ENCODE data around the gene CAMTA1. TPM values are rescaled to one million over a fixed set of nuclear protein-coding genes. Genes with fewer than 3 reads are reported as not detected.

Gene CAMTA1
- total and polyA plus RNA-seq, 12 donors = 123 to 265 (median 142) TPM

- H3K27me3 ChIP-seq = no peaks in the 10 kb centered on the region
- H3K4me1 ChIP-seq = peaks cover 0 to 18% (median 10%) of the 10 kb centered on the region in 9 donors
- intact Hi-C loops (cut with DNase I) = no loop called here
- H3K36me3 ChIP-seq = no peaks in the 10 kb centered on the region
- TF ChIP-seq CTCF (IDR thresholded peaks at IDR 0.05) = no peak
- no peaks in the 10 kb centered on the region for H3K9me3 ChIP-seq
- peak overlapping the region in 4 of 10 donors; percentile 34 to 82 (median 62) for H3K27ac ChIP-seq
- no peak for ATAC-seq
- WGBS, 2 donors = 83 to 86% methylated on average over 12 of the region's 12 CpGs
- DNase-seq = no peak
- no peak overlapping the region for H3K4me3 ChIP-seq
Observed at GRCh38 chr1:7477593-7477992, 692.3 kb downstream of the CAMTA1 start.

- WGBS, 2 donors = 40 to 49% methylated on average over 13 of the region's 13 CpGs
- H3K4me3 ChIP-seq = no peak overlapping the region
- H3K27me3 ChIP-seq = no peaks in the 10 kb centered on the region
- H3K36me3 ChIP-seq = no peaks in the 10 kb centered on the region
- ATAC-seq (peak in 1 of 8 donors; percentile 14), DNase-seq (no peak)
- H3K9me3 ChIP-seq = no peaks in the 10 kb centered on the region
- TF ChIP-seq CTCF (IDR thresholded peaks at IDR 0.05) = no peak
- H3K4me1 ChIP-seq = peaks cover 0 to 24% (median 13%) of the 10 kb centered on the region in 9 donors
- intact Hi-C loops (cut with DNase I) = no loop called here
- peak overlapping the region in 8 of 10 donors; percentile 34 to 82 (median 52) for H3K27ac ChIP-seq
Observed at GRCh38 chr1:7478142-7478790, 693.0 kb downstream of the CAMTA1 start.

GRCh38 chr1:7478809-7479499, 693.7 kb downstream of the CAMTA1 start:
- TF ChIP-seq CTCF (IDR thresholded peaks at IDR 0.05) = no peak
- WGBS, 2 donors = 55 to 65% methylated on average over 14 of the region's 14 CpGs
- Histone ChIP-seq H3K4me1 (peaks cover 0 to 25% (median 13%) of the 10 kb centered on the region in 9 donors), H3K36me3 (no peaks in the 10 kb centered on the region), H3K9me3 (no peaks in the 10 kb centered on the region), H3K4me3 (no peak overlapping the region), H3K27ac (peak overlapping the region in 8 of 10 donors; percentile 34 to 82 (median 52)), H3K27me3 (no peaks in the 10 kb centered on the region)
- ATAC-seq (peak in 7 of 8 donors; percentile 60 to 90 (median 86)), DNase-seq (peak; percentile 72 to 86)
- intact Hi-C loops (cut with DNase I) = no loop called here

- H3K9me3 ChIP-seq = no peaks in the 10 kb centered on the region
- H3K4me3 ChIP-seq = no peak overlapping the region
- TF ChIP-seq CTCF (IDR thresholded peaks at IDR 0.05) = no peak
- H3K4me1 ChIP-seq = peaks cover 0 to 25% (median 13%) of the 10 kb centered on the region in 9 donors
- H3K36me3 ChIP-seq = no peaks in the 10 kb centered on the region
- H3K27me3 ChIP-seq = no peaks in the 10 kb centered on the region
- intact Hi-C loops (cut with DNase I) = no loop called here
- ATAC-seq (no peak), DNase-seq (no peak)
- no peak overlapping the region for H3K27ac ChIP-seq
- 93 to 94% methylated on average over 3 of the region's 3 CpGs for WGBS, 2 donors
Observed at GRCh38 chr1:7479571-7479970, 694.3 kb downstream of the CAMTA1 start.
